Endothelial cell of umbilical vein (primary cell): Measurements from ENCODE around the gene ANK2. TPM values are rescaled to one million over a fixed set of nuclear protein-coding genes. Genes with fewer than 3 reads are reported as not detected.

ENCODE experiments used
- BruUV-seq: library from RNA; stranded (reverse); fragments of 400-500 nt; replicated peaks from 2 replicates; lab custom pipeline; 2021; lab: Mats Ljungman, UMichigan
- CTCF ChIA-PET: fragments of 300-600, 350-600 bp; sonication (Branson Sonifier 250); formaldehyde crosslinking; loops from one replicate; lab custom pipeline; 2021; ENCODE audit warnings: antibody characterized with exemption, inconsistent platforms; lab: Charles Lee
- POLR2A ChIA-PET: fragments of 300-600, 350-600 bp; sonication (Branson Sonifier 250); formaldehyde crosslinking; loops from one replicate; lab custom pipeline; 2021; ENCODE audit warnings: antibody characterized with exemption, inconsistent platforms; lab: Charles Lee
- DNase-seq: peaks from one replicate; pipeline ENCODE4 v3.0.0-alpha.2; 2011; ENCODE audit warnings: low read depth, low spot score
- FAIRE-seq: peaks from 2 replicates; lab custom pipeline; 2011; peaks lifted over from hg19 to GRCh38; lab: Jason Lieb, UNC
- H2AFZ ChIP-seq: 2 replicates; pipeline ENCODE4 v1.6.0; 2012; ENCODE audit warnings: low read depth, low read length, control low read depth, inconsistent platforms
- H3K27ac ChIP-seq: 2 replicates; pipeline ENCODE4 v1.5.1; 2011; ENCODE audit warnings: low read depth, mild to moderate bottlenecking, control low read depth, low read length, moderate library complexity; ENCODE audit not compliant: insufficient read depth
- H3K27me3 ChIP-seq, 2 experiments: 2 replicates each; pipeline versions ENCODE4 v1.6.0 to v1.6.1; 2011; ENCODE audit warnings: low read length in 2 of 2, mixed read lengths in 1 of 2; ENCODE audit not compliant: control insufficient read depth in 2 of 2, insufficient read depth in 2 of 2
- H3K36me3 ChIP-seq, 2 experiments: 2 replicates in 1 of 2; 3 replicates in 1 of 2; pipeline ENCODE4 v1.5.1; 2011; ENCODE audit warnings: low read length in 2 of 2, mild to moderate bottlenecking in 1 of 2, moderate library complexity in 1 of 2; ENCODE audit not compliant: control insufficient read depth in 2 of 2, insufficient read depth in 2 of 2; ENCODE audit errors: extremely low read depth in 1 of 2
- H3K4me1 ChIP-seq: 3 replicates; pipeline ENCODE4 v1.5.1; 2011; ENCODE audit warnings: mild to moderate bottlenecking, low read length; ENCODE audit not compliant: control insufficient read depth, insufficient read depth; ENCODE audit errors: extremely low read depth
- H3K4me2 ChIP-seq: 2 replicates; pipeline ENCODE4 v1.6.1; 2011; ENCODE audit warnings: low read length, control low read depth, mixed read lengths; ENCODE audit not compliant: insufficient read depth
- H3K4me3 ChIP-seq, 3 experiments: fragments of 200-600 bp in 1 of 3; sonication (generic), shearing (Covaris generic) in 1 of 3; replicated peaks in 1 of 3; 2 replicates each; pipeline ENCODE4 v1.5.1; 2011 to 2016; ENCODE audit warnings: control low read depth in 3 of 3, low read length in 3 of 3, mild to moderate bottlenecking in 2 of 3, inconsistent platforms in 1 of 3, low read depth in 1 of 3, moderate library complexity in 1 of 3; ENCODE audit not compliant: insufficient read depth in 1 of 3
- H3K79me2 ChIP-seq: 2 replicates; pipeline ENCODE4 v1.6.0; 2012; ENCODE audit warnings: low read length, inconsistent platforms; ENCODE audit not compliant: control insufficient read depth, insufficient read depth
- H3K9ac ChIP-seq: replicated peaks from 2 replicates; pipeline ENCODE3; 2011; ENCODE audit warnings: low read length, control low read depth; ENCODE audit not compliant: insufficient read depth; ENCODE audit errors: extremely low read depth
- H3K9me1 ChIP-seq: replicated peaks from 3 replicates; pipeline ENCODE4 v1.6.0; 2011; ENCODE audit warnings: mild to moderate bottlenecking, low read length; ENCODE audit not compliant: control insufficient read depth, insufficient read depth; ENCODE audit errors: extremely low read depth
- H3K9me3 ChIP-seq: replicated peaks from 2 replicates; pipeline ENCODE4 v1.5.1; 2012; ENCODE audit warnings: low read length, inconsistent platforms; ENCODE audit not compliant: control insufficient read depth, insufficient read depth
- H4K20me1 ChIP-seq: replicated peaks from 2 replicates; pipeline ENCODE3; 2011; ENCODE audit warnings: mild to moderate bottlenecking, low read length; ENCODE audit not compliant: control insufficient read depth, insufficient read depth; ENCODE audit errors: extremely low read depth
- CTCF ChIP-seq, 2 donors: IDR thresholded peaks; 1 replicate in 1 of 2; 2 replicates in 1 of 2; pipeline ENCODE4 v1.5.1; 2011; ENCODE audit warnings: low read length in 2 of 2, mild to moderate bottlenecking in 2 of 2, moderate library complexity in 2 of 2, control low read depth in 1 of 2, inconsistent platforms in 1 of 2, low read depth in 1 of 2; ENCODE audit not compliant: insufficient read depth in 1 of 2; ENCODE audit errors: extremely low read depth in 1 of 2
- EZH2 ChIP-seq: IDR thresholded peaks from 2 replicates; pipeline ENCODE4 v1.6.1; 2012; ENCODE audit warnings: borderline replicate concordance, low read depth, mild to moderate bottlenecking, moderate library complexity, low read length, inconsistent platforms; ENCODE audit not compliant: severe bottlenecking
- FOS ChIP-seq: IDR thresholded peaks from 2 replicates; pipeline ENCODE4 v1.6.1; 2011; ENCODE audit warnings: mild to moderate bottlenecking, low read length, moderate library complexity, borderline replicate concordance; ENCODE audit not compliant: insufficient read depth
- GATA2 ChIP-seq: IDR thresholded peaks from 2 replicates; pipeline ENCODE4 v1.7.0; 2011; ENCODE audit warnings: low read depth, mild to moderate bottlenecking, moderate library complexity, mixed read lengths, low read length; ENCODE audit not compliant: insufficient read length, insufficient read depth
- JUN ChIP-seq: IDR thresholded peaks from 2 replicates; pipeline ENCODE4 v1.6.1; 2011; ENCODE audit warnings: borderline replicate concordance, low read depth; ENCODE audit not compliant: insufficient read length, insufficient read depth
- MAX ChIP-seq: IDR thresholded peaks from 2 replicates; pipeline ENCODE4 v1.6.1; 2011; ENCODE audit not compliant: insufficient read depth, insufficient read length
- MYC ChIP-seq: IDR thresholded peaks from one replicate; pipeline ENCODE4 v1.6.1; 2011; ENCODE audit warnings: mild to moderate bottlenecking, low read depth, low read length
- POLR2A ChIP-seq: IDR thresholded peaks from 2 replicates; pipeline ENCODE4 v1.6.1; 2012; ENCODE audit warnings: low read depth, mild to moderate bottlenecking, control low read depth, low read length
- POLR2AphosphoS5 ChIP-seq: IDR thresholded peaks from 2 replicates; pipeline ENCODE4 v1.6.1; 2012; ENCODE audit warnings: low read depth, mild to moderate bottlenecking, control low read depth, low read length, moderate library complexity; ENCODE audit not compliant: insufficient read depth
- dilution Hi-C: fragments of 300-500 bp; cut with MboI; formaldehyde crosslinking; loops from one replicate; pipeline ENCODE4 v1.15.0; 2019; ENCODE audit warnings: low sequenced_read_pairs; ENCODE audit not compliant: extremely low pct_ligation_motif_present
- intact Hi-C: fragments of 100-400 bp; cut with micrococcal nuclease; formaldehyde crosslinking; loops from one replicate; pipeline ENCODE4 v1.10.0; 2022
- polyA plus RNA-seq, 4 experiments: library from polyadenylated mRNA; depleted of rRNA in 3 of 4; stranded (reverse) in 3 of 4; unstranded in 1 of 4; fragments of >200 nt; gene quantifications; 2 replicates each; pipeline versions ENCODE4 v1.2.1 to v1.2.3, GENCODE V29; 2011 to 2012; ENCODE audit warnings: missing spikeins in 1 of 4
- total RNA-seq: library from RNA; stranded (reverse); gene quantifications from 2 replicates; pipeline ENCODE4 v1.2.3, GENCODE V29; 2021

ANK2 gene
- total and polyA plus RNA-seq, 2 donors (not counting 3 experiments of a cell fraction or from before 2014, with no cell fraction given): not detected

- H3K4me1 ChIP-seq: no peaks in the 10 kb centered on the region
- no peaks in the 10 kb centered on the region for H3K27me3 ChIP-seq
- H3K9me1 ChIP-seq: no peaks in the 10 kb centered on the region
- TF ChIP-seq CTCF (IDR thresholded peaks at IDR 0.05; ENCODE audit: extremely low read depth in 1 of 2, insufficient read depth in 1 of 2, low read depth in 1 of 2, low read length in 2 of 2): no peak
- DNase-seq: no peak
- no peak overlapping the region for H3K4me2 ChIP-seq
- no peaks in the 10 kb centered on the region for H3K79me2 ChIP-seq
- H2AFZ ChIP-seq: no peak overlapping the region
- H3K9ac ChIP-seq: no peak overlapping the region
- intact Hi-C loops (no loop called here), dilution Hi-C loops (no loop called here)
- no peaks in the 10 kb centered on the region for H4K20me1 ChIP-seq
- POLR2A ChIA-PET: no interaction called here
- no TSS peak for BruUV-seq
- no peak overlapping the region for H3K4me3 ChIP-seq
- H3K9me3 ChIP-seq: no peaks in the 10 kb centered on the region
- CTCF ChIA-PET: interaction anchor here (1.0 to 1.3 kb wide), 2 partner anchors 9 to 28 kb away, joined by 3 to 4 read pairs; no protein-coding TSS in a partner anchor
- no peaks in the 10 kb centered on the region for H3K36me3 ChIP-seq
- no peak for FAIRE-seq
- H3K27ac ChIP-seq: no peak overlapping the region
Measured at GRCh38 chr4:113113151-113113550, 63.7 kb downstream of the ANK2 start.

GRCh38 chr4:113114884-113115283 lies 65.4 kb downstream of the ANK2 start:
- Histone ChIP-seq H3K9ac (no peak overlapping the region), H3K9me3 (no peaks in the 10 kb centered on the region), H3K27ac (no peak overlapping the region), H3K4me2 (no peak overlapping the region), H4K20me1 (no peaks in the 10 kb centered on the region), H3K36me3 (no peaks in the 10 kb centered on the region), H3K79me2 (no peaks in the 10 kb centered on the region), H3K4me3 (no peak overlapping the region), H3K4me1 (no peaks in the 10 kb centered on the region), H2AFZ (no peak overlapping the region), H3K27me3 (no peaks in the 10 kb centered on the region), H3K9me1 (no peaks in the 10 kb centered on the region)
- ChIA-PET CTCF (interaction anchor here (1.0 kb wide), 1 partner anchor 11 kb away, joined by 4 read pairs; no protein-coding TSS in a partner anchor), POLR2A (no interaction called here)
- FAIRE-seq (no peak), DNase-seq (no peak)
- TF ChIP-seq FOS (no peak), GATA2 (no peak), POLR2AphosphoS5 (no peak), MAX (no peak), JUN (no peak), EZH2 (no peak), POLR2A (no peak), CTCF (IDR thresholded peaks at IDR 0.05; ENCODE audit: extremely low read depth in 1 of 2, insufficient read depth in 1 of 2, low read depth in 1 of 2, low read length in 2 of 2) (no peak), MYC (no peak)
- dilution Hi-C loops (no loop called here), intact Hi-C loops (no loop called here)
- no TSS peak for BruUV-seq
